ENCODE results near the gene KCNIP1. TPM values are rescaled to one million over a fixed set of nuclear protein-coding genes. Genes with fewer than 3 reads are reported as not detected.

The KCNIP1 gene
- total and polyA plus RNA-seq, 2 of the 8 experiments (the other 6 are each of a cell fraction or from before 2014, with no cell fraction given): 0.52 to 0.83 TPM

- no peak for TF ChIP-seq CHD7 (IDR thresholded peaks at IDR 0.05; ENCODE audit: insufficient replicate concordance, low read length)
Measured at GRCh38 chr5:170736966-170737365, 233.1 kb downstream of the KCNIP1 start (continued).

Measured in H1 (cell line).